ENCODE data around the gene TMEM25.

- TF ChIP-seq POLR2A (IDR thresholded peaks at IDR 0.05): no peak
- no peak for TF ChIP-seq CTCF (IDR thresholded peaks at IDR 0.05)
These were observed 4.3 kb upstream of the TMEM25 start for GRCh38 chr11:118526688-118527087.
